OCI-LY7 (cell line): ENCODE measurements around the gene DCD. TPM values are rescaled to one million over a fixed set of nuclear protein-coding genes. Genes with fewer than 3 reads are reported as not detected.

Experiments
- BruUV-seq: library from RNA; stranded (reverse); fragments of 400-500 nt; replicated peaks from 2 replicates; lab custom pipeline; 2021; lab: Mats Ljungman, UMichigan
- CTCF ChIA-PET: fragments of 300-600 bp; sonication (Branson Sonifier 250); formaldehyde crosslinking; loops from one replicate; lab custom pipeline; 2022; ENCODE audit warnings: antibody characterized with exemption; ENCODE audit not compliant: unreplicated experiment; lab: Charles Lee
- POLR2A ChIA-PET: fragments of 300-600 bp; sonication (Branson Sonifier 250); formaldehyde crosslinking; loops from one replicate; lab custom pipeline; 2022; ENCODE audit warnings: antibody characterized with exemption; lab: Charles Lee
- DNase-seq: peaks from one replicate; pipeline ENCODE4 v3.0.0-alpha.2; 2015; ENCODE audit warnings: low spot score
- H2AFZ ChIP-seq: fragments of 200-600 bp; sonication (generic), shearing (Covaris generic); 2 replicates; pipeline ENCODE4 v1.6.1; 2014; ENCODE audit warnings: mild to moderate bottlenecking, antibody characterized with exemption, low read length, moderate library complexity
- H3K27ac ChIP-seq: fragments of 200-600 bp; sonication (generic); 2 replicates; pipeline ENCODE4 v1.5.1; 2014; ENCODE audit warnings: mixed run types, low read depth, mild to moderate bottlenecking, moderate library complexity, low read length, inconsistent platforms; ENCODE audit not compliant: poor library complexity, severe bottlenecking
- H3K36me3 ChIP-seq: fragments of 200-600 bp; sonication (generic); 2 replicates; pipeline ENCODE4 v1.6.1; 2014; ENCODE audit warnings: mild to moderate bottlenecking, antibody characterized with exemption, low read length, moderate library complexity, mixed read lengths; ENCODE audit not compliant: insufficient read depth
- H3K4me1 ChIP-seq: fragments of 200-600 bp; sonication (generic); 2 replicates; pipeline ENCODE4 v1.5.1; 2014; ENCODE audit warnings: mild to moderate bottlenecking, low read length; ENCODE audit not compliant: insufficient read depth, poor library complexity, severe bottlenecking
- H3K4me2 ChIP-seq: fragments of 200-600 bp; sonication (generic); 2 replicates; pipeline ENCODE4 v1.6.1; 2014; ENCODE audit warnings: mild to moderate bottlenecking, low read length
- H3K4me3 ChIP-seq: fragments of 200-600 bp; sonication (generic); 2 replicates; pipeline ENCODE4 v1.5.1; 2014; ENCODE audit warnings: mild to moderate bottlenecking, low read depth, low read length; ENCODE audit not compliant: poor library complexity, severe bottlenecking
- H3K79me2 ChIP-seq: fragments of 200-600 bp; sonication (generic); 2 replicates; pipeline ENCODE4 v1.6.1; 2016; ENCODE audit warnings: low read depth, mild to moderate bottlenecking, low read length, moderate library complexity, mixed read lengths; ENCODE audit not compliant: insufficient read depth
- H3K9me2 ChIP-seq: fragments of 200-600 bp; sonication (generic); 2 replicates; pipeline ENCODE4 v1.6.1; 2016; ENCODE audit warnings: mild to moderate bottlenecking, low read length, mixed read lengths; ENCODE audit not compliant: insufficient read depth
- H3K9me3 ChIP-seq: fragments of 200-600 bp; sonication (generic); 2 replicates; pipeline ENCODE4 v1.6.1; 2014; ENCODE audit warnings: mild to moderate bottlenecking, mixed run types, low read length, mixed read lengths
- H4K20me1 ChIP-seq: fragments of 200-600 bp; sonication (generic); 2 replicates; pipeline ENCODE4 v1.6.1; 2014; ENCODE audit warnings: mild to moderate bottlenecking, antibody characterized with exemption, low read length, moderate library complexity, mixed read lengths; ENCODE audit not compliant: insufficient read depth
- EZH2phosphoT487 ChIP-seq: fragments of 200-600 bp; sonication (generic); IDR thresholded peaks from 2 replicates; pipeline ENCODE4 v1.6.1; 2018; ENCODE audit warnings: low read depth, borderline replicate concordance, mild to moderate bottlenecking, mixed run types, antibody characterized with exemption, low read length, moderate library complexity, mixed read lengths
- intact Hi-C: fragments of 100-400 bp; cut with micrococcal nuclease; formaldehyde crosslinking; loops from one replicate; pipeline ENCODE4 v1.10.0; 2022; ENCODE audit not compliant: unreplicated experiment
- total RNA-seq, 2 experiments: library from RNA; depleted of rRNA in 1 of 2; stranded (reverse); fragments of >200 nt in 1 of 2; shearing (Covaris generic) in 1 of 2; gene quantifications; 2 replicates each; pipeline ENCODE4 v1.2.3, GENCODE V29; 2014 to 2022
- TF ChIP-seq, protein P1 (sequence below): fragments of 200-600 bp; sonication (generic); conservative IDR thresholded peaks from 2 replicates; pipeline ENCODE4 v1.5.1; 2014; ENCODE audit warnings: mild to moderate bottlenecking, antibody characterized with exemption, low read length, moderate library complexity, mixed read lengths

DCD gene
- total RNA-seq, 2 experiments from 2014 or later: not detected

DNA sequence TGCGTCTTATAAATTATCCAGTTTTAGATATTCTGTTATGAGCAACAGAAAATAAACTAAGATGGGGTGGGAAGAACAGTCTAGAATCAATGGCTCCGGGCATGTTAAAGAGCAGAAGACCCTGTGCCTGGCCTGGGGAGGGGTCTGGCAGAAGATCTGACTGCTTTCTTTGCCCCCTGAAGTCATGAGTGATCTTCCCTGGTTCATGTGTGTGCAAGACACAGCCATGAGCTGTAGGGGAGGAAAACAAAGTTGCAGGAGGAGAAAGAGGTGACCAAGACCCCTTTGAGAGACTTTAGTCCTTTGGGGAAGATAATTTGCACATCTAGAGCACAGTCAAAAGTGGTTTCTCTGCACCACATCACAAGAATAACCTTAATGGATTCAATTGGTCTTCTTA is 18.2 kb downstream of the DCD start:
- Histone ChIP-seq H3K4me1 (no peaks in the 10 kb centered on the region), H3K9me2 (no peaks in the 10 kb centered on the region), H3K27ac (no peak overlapping the region), H3K4me3 (no peak overlapping the region), H3K36me3 (no peaks in the 10 kb centered on the region), H4K20me1 (no peaks in the 10 kb centered on the region), H3K4me2 (no peak overlapping the region), H2AFZ (no peak overlapping the region), H3K9me3 (peaks cover 9% of the 10 kb centered on the region; the same call in 1 of the 2 replicates), H3K79me2 (no peaks in the 10 kb centered on the region)
- TF ChIP-seq, protein P1, sequence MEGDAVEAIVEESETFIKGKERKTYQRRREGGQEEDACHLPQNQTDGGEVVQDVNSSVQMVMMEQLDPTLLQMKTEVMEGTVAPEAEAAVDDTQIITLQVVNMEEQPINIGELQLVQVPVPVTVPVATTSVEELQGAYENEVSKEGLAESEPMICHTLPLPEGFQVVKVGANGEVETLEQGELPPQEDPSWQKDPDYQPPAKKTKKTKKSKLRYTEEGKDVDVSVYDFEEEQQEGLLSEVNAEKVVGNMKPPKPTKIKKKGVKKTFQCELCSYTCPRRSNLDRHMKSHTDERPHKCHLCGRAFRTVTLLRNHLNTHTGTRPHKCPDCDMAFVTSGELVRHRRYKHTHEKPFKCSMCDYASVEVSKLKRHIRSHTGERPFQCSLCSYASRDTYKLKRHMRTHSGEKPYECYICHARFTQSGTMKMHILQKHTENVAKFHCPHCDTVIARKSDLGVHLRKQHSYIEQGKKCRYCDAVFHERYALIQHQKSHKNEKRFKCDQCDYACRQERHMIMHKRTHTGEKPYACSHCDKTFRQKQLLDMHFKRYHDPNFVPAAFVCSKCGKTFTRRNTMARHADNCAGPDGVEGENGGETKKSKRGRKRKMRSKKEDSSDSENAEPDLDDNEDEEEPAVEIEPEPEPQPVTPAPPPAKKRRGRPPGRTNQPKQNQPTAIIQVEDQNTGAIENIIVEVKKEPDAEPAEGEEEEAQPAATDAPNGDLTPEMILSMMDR: no peak
- TF ChIP-seq EZH2phosphoT487: no peak
- no peak for DNase-seq
- BruUV-seq: no TSS peak
- ChIA-PET CTCF (no interaction called here), POLR2A (no interaction called here)
- intact Hi-C loops: no loop called here

DNA sequence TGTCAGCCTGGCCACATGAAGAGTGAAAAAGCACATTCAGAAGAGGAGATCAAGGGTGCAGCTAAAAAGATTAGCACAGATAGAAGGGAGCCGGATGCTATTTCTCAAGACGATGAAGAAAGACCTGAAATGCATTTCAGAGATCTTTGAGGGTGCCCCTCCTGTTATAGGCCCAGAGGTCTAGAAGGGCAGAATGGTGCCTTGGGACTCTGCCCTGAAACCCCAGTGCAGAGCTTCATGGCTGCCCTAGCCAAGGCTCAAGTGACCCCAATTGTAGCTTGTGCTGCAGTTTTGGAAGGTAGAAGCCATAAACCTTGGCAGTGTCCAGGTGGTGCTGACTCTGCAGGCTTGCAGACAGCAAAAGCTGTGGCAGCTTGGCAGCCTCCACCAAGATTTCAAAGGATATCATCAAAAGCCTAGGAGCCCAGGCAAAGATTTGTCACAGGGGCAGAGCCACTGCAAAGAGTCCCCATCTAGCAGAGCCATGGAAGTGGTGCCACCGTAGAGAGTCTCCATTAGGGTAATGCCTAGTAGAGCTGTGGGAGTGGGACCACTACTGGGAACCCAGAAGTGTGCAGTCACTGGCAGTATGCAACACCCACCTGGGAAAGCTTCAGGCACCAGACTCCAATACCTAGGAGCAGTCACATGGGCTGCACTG is 19.8 kb downstream of the DCD start:
- no peak for DNase-seq
- Histone ChIP-seq H3K79me2 (no peaks in the 10 kb centered on the region), H2AFZ (no peak overlapping the region), H3K27ac (no peak overlapping the region), H3K4me1 (no peaks in the 10 kb centered on the region), H3K9me3 (peaks cover 9% of the 10 kb centered on the region; the same call in 1 of the 2 replicates), H3K4me2 (no peak overlapping the region), H3K9me2 (no peaks in the 10 kb centered on the region), H4K20me1 (no peaks in the 10 kb centered on the region), H3K4me3 (no peak overlapping the region), H3K36me3 (no peaks in the 10 kb centered on the region)
- intact Hi-C loops: no loop called here
- no TSS peak for BruUV-seq
- CTCF ChIA-PET: no interaction called here
- POLR2A ChIA-PET: no interaction called here
- no peak for TF ChIP-seq EZH2phosphoT487

DNA sequence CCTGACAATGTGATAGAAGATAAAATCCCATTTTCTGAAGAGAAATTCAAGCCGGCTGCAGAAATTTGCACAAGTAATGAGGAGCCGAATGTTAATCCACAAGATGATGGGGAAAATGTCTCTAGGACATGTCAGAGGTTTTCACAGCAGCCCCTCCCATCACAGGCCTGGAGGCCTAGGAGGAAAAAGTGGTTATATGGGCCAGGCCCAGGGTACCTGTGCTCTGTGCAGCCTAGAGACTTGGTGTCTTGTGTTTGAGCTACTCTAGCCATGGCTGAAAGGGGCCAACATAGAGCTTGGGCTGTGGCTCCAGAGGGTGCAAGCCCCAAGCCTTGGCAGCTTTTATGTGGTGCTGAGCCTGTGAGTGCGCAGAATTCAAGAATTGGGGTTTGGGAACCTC is 20.9 kb downstream of the DCD start:
- H3K4me3 ChIP-seq: no peak overlapping the region
- BruUV-seq: no TSS peak
- H3K36me3 ChIP-seq: no peaks in the 10 kb centered on the region
- H3K4me2 ChIP-seq: no peak overlapping the region
- intact Hi-C loops: no loop called here
- DNase-seq: no peak
- no peaks in the 10 kb centered on the region for H3K79me2 ChIP-seq
- ChIA-PET POLR2A (no interaction called here), CTCF (no interaction called here)
- no peak overlapping the region for H3K27ac ChIP-seq
- H3K9me3 ChIP-seq: peaks cover 9% of the 10 kb centered on the region; the same call in 1 of the 2 replicates
- no peaks in the 10 kb centered on the region for H3K4me1 ChIP-seq
- H3K9me2 ChIP-seq: no peaks in the 10 kb centered on the region
- no peak overlapping the region for H2AFZ ChIP-seq
- no peak for TF ChIP-seq EZH2phosphoT487
- TF ChIP-seq, protein P1: no peak
- no peaks in the 10 kb centered on the region for H4K20me1 ChIP-seq
